ENCODE results near the gene HLA-A. TPM values are rescaled to one million over a fixed set of nuclear protein-coding genes. Genes with fewer than 3 reads are reported as not detected.

HLA-A gene
- total and polyA plus RNA-seq, 9 of the 15 experiments (the other 6 are each of a cell fraction or from before 2014, with no cell fraction given): 0.46 to 3.3 TPM; not detected in 7

DNA sequence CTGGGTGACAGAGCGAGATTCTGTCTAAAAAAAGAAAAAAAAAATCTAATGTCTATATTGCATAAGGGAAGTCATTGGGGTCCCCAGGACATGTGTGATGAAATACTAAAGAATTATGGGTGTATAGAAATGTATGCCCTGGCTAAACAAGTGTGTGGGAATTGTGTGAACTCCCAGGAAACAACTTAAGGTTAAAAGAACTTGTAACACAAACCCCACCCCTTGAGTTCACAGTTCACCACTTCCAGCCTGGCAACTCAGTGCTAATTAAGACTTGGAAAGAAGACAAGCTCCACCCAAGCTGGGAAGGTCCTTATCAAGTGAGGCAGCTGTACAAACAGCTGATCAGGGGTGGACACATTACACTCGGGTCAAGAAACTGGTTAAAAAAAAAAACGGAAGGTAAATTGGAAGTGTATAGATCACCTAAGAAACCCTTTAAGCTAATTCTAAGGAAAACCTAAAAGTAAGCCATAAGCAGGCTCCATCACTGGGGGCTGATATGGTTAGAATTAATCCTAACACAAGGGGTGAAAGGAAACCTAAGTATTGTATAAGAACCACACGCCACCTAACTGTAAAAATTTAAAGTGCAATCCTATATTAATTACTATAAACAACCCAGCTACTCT, 25.2 kb downstream of the HLA-A start (continued):
- TF ChIP-seq, protein P1, sequence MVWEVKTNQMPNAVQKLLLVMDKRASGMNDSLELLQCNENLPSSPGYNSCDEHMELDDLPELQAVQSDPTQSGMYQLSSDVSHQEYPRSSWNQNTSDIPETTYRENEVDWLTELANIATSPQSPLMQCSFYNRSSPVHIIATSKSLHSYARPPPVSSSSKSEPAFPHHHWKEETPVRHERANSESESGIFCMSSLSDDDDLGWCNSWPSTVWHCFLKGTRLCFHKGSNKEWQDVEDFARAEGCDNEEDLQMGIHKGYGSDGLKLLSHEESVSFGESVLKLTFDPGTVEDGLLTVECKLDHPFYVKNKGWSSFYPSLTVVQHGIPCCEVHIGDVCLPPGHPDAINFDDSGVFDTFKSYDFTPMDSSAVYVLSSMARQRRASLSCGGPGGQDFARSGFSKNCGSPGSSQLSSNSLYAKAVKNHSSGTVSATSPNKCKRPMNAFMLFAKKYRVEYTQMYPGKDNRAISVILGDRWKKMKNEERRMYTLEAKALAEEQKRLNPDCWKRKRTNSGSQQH (CRISPR knock-in tag; IDR thresholded peaks at IDR 0.05): no peak
- TF ChIP-seq RFX7 (CRISPR knock-in tag; IDR thresholded peaks at IDR 0.05): no peak
- TF ChIP-seq, protein P2, sequence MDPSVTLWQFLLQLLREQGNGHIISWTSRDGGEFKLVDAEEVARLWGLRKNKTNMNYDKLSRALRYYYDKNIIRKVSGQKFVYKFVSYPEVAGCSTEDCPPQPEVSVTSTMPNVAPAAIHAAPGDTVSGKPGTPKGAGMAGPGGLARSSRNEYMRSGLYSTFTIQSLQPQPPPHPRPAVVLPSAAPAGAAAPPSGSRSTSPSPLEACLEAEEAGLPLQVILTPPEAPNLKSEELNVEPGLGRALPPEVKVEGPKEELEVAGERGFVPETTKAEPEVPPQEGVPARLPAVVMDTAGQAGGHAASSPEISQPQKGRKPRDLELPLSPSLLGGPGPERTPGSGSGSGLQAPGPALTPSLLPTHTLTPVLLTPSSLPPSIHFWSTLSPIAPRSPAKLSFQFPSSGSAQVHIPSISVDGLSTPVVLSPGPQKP (CRISPR knock-in tag; IDR thresholded peaks at IDR 0.05): no peak
- TF ChIP-seq, protein P3, sequence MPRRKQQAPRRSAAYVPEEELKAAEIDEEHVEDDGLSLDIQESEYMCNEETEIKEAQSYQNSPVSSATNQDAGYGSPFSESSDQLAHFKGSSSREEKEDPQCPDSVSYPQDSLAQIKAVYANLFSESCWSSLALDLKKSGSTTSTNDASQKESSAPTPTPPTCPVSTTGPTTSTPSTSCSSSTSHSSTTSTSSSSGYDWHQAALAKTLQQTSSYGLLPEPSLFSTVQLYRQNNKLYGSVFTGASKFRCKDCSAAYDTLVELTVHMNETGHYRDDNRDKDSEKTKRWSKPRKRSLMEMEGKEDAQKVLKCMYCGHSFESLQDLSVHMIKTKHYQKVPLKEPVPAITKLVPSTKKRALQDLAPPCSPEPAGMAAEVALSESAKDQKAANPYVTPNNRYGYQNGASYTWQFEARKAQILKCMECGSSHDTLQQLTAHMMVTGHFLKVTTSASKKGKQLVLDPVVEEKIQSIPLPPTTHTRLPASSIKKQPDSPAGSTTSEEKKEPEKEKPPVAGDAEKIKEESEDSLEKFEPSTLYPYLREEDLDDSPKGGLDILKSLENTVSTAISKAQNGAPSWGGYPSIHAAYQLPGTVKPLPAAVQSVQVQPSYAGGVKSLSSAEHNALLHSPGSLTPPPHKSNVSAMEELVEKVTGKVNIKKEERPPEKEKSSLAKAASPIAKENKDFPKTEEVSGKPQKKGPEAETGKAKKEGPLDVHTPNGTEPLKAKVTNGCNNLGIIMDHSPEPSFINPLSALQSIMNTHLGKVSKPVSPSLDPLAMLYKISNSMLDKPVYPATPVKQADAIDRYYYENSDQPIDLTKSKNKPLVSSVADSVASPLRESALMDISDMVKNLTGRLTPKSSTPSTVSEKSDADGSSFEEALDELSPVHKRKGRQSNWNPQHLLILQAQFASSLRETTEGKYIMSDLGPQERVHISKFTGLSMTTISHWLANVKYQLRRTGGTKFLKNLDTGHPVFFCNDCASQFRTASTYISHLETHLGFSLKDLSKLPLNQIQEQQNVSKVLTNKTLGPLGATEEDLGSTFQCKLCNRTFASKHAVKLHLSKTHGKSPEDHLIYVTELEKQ (CRISPR knock-in tag; IDR thresholded peaks at IDR 0.05): no peak
- TF ChIP-seq, protein P4, sequence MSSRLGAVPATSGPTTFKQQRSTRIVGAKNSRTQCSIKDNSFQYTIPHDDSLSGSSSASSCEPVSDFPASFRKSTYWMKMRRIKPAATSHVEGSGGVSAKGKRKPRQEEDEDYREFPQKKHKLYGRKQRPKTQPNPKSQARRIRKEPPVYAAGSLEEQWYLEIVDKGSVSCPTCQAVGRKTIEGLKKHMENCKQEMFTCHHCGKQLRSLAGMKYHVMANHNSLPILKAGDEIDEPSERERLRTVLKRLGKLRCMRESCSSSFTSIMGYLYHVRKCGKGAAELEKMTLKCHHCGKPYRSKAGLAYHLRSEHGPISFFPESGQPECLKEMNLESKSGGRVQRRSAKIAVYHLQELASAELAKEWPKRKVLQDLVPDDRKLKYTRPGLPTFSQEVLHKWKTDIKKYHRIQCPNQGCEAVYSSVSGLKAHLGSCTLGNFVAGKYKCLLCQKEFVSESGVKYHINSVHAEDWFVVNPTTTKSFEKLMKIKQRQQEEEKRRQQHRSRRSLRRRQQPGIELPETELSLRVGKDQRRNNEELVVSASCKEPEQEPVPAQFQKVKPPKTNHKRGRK (tag; IDR thresholded peaks at IDR 0.05): no peak
- TF ChIP-seq MTA1 (IDR thresholded peaks at IDR 0.05; ENCODE audit: borderline replicate concordance): peak; percentile 69; the same call in 1 of the 2 replicates
- peak; percentile 44; the same call in 1 of the 2 replicates for TF ChIP-seq JUND (IDR thresholded peaks at IDR 0.05; ENCODE audit: borderline replicate concordance, low read depth, low read length)
- TF ChIP-seq JUND (tag; IDR thresholded peaks at IDR 0.05; ENCODE audit: borderline replicate concordance, low read depth, low read length): peak; percentile 40; the same call in 2 of the 3 replicates
- no peak for TF ChIP-seq SREBF2 (CRISPR knock-in tag; IDR thresholded peaks at IDR 0.05)
- TF ChIP-seq, protein P5, sequence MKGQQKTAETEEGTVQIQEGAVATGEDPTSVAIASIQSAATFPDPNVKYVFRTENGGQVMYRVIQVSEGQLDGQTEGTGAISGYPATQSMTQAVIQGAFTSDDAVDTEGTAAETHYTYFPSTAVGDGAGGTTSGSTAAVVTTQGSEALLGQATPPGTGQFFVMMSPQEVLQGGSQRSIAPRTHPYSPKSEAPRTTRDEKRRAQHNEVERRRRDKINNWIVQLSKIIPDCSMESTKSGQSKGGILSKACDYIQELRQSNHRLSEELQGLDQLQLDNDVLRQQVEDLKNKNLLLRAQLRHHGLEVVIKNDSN (CRISPR knock-in tag; IDR thresholded peaks at IDR 0.05): no peak
- TF ChIP-seq PHB (CRISPR knock-in tag; IDR thresholded peaks at IDR 0.05): no peak
- TF ChIP-seq GATAD2A (IDR thresholded peaks at IDR 0.05): no peak
- TF ChIP-seq, protein P6, sequence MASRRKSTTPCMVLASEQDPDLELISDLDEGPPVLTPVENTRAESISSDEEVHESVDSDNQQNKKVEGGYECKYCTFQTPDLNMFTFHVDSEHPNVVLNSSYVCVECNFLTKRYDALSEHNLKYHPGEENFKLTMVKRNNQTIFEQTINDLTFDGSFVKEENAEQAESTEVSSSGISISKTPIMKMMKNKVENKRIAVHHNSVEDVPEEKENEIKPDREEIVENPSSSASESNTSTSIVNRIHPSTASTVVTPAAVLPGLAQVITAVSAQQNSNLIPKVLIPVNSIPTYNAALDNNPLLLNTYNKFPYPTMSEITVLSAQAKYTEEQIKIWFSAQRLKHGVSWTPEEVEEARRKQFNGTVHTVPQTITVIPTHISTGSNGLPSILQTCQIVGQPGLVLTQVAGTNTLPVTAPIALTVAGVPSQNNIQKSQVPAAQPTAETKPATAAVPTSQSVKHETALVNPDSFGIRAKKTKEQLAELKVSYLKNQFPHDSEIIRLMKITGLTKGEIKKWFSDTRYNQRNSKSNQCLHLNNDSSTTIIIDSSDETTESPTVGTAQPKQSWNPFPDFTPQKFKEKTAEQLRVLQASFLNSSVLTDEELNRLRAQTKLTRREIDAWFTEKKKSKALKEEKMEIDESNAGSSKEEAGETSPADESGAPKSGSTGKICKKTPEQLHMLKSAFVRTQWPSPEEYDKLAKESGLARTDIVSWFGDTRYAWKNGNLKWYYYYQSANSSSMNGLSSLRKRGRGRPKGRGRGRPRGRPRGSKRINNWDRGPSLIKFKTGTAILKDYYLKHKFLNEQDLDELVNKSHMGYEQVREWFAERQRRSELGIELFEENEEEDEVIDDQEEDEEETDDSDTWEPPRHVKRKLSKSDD (conservative IDR thresholded peaks at IDR 0.05; ENCODE audit: low read length): no peak
- TF ChIP-seq, protein P7, sequence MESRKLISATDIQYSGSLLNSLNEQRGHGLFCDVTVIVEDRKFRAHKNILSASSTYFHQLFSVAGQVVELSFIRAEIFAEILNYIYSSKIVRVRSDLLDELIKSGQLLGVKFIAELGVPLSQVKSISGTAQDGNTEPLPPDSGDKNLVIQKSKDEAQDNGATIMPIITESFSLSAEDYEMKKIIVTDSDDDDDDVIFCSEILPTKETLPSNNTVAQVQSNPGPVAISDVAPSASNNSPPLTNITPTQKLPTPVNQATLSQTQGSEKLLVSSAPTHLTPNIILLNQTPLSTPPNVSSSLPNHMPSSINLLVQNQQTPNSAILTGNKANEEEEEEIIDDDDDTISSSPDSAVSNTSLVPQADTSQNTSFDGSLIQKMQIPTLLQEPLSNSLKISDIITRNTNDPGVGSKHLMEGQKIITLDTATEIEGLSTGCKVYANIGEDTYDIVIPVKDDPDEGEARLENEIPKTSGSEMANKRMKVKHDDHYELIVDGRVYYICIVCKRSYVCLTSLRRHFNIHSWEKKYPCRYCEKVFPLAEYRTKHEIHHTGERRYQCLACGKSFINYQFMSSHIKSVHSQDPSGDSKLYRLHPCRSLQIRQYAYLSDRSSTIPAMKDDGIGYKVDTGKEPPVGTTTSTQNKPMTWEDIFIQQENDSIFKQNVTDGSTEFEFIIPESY (CRISPR knock-in tag; IDR thresholded peaks at IDR 0.05): no peak
